ENCODE results near the gene S100A16. TPM values are rescaled to one million over a fixed set of nuclear protein-coding genes. Genes with fewer than 3 reads are reported as not detected.
"Not testable (repeated sequence)": the region's sequence is repeated elsewhere in the genome, so short reads cannot be mapped to it uniquely, and the experiment has no call there.

S100A16 gene, protein sequence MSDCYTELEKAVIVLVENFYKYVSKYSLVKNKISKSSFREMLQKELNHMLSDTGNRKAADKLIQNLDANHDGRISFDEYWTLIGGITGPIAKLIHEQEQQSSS
- not detected for total RNA-seq

DNA sequence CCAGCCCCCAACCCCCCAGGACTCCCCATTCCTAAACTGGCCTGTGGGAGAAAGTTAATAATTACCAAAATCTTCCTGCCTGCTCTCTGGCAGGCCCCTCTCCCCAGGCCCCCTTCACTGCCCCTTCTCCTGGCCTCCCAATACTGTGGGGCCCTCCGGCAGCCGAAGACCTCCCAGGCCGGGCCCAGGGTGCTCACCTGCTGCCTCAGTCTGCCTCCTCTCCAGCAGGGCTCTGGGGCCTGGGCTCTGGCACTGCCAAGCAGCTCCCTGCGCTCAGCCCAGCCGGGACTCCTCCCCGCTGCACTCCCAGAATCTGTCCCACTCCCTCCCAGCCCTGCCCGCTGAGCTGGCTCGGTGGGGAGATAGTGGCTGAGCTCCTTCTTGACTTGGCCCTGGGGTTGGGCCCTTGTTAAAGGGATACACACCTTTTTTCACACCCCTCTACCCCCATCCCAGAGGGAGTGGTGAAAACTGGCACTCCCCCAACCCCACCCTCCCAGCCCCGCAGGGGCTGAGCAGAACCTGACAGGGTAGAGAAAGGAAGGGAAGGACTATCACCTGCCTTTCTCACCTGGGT lies at the start of gene S100A16:
Gene S100A16, minus strand, starts transcription at position 383 of the 577 bp plus-strand sequence. CDS start 4,986 bp downstream, outside the sequence.
- DNase-seq, result no peak

DNA sequence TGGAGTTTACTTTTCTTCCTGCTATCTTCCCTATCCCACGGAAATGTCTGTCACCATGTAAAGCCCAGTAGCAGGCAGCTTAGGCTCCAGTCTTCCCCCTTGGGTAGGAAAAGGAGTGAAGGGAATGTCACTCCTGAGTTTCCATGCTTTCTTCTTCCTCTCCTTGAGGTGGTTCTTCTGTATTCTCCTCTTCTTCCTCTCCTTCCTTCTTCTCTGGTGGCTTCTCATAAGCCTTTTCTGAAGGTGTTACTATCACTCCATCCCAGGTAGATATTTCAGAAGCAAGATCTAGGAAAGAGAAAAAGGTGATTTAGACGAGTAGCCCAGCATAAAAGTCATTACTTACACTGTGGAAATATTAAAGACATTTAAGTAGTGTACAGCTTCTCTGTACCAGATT lies 49.3 kb upstream of the S100A16 start:
- no peak for DNase-seq

GRCh38 chr1:153661111-153661708 lies 48.3 kb upstream of the S100A16 start:
- no peak for DNase-seq

GRCh38 chr1:153659656-153660055 lies 46.7 kb upstream of the S100A16 start:
- no peak for DNase-seq

DNA sequence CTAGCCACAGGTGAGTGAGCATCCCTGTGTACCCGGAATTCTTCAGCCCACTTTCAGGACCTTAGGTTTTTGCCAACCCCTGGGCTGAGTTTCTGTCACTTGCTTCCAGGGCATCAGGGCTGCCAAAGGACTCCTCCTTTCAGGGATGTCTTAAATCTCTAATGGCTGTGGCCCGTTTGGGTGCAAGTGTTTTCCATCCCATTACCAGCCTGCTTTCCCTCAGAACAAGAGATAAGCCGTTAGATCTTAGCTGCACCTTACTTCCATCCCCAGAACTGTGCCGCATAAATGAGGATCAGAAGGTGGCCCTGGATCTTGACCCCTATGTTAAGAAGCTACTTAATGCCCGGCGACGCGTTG lies 46.2 kb upstream of the S100A16 start:
- no peak for DNase-seq

GRCh38 chr1:153658400-153659174 lies 45.6 kb upstream of the S100A16 start, which contains the start of gene SNAPIN:
Gene SNAPIN (plus strand): TSS chr1:153658703. CDS start chr1:153658744, 41 bp downstream.
- peak; percentile 86 for DNase-seq

DNA sequence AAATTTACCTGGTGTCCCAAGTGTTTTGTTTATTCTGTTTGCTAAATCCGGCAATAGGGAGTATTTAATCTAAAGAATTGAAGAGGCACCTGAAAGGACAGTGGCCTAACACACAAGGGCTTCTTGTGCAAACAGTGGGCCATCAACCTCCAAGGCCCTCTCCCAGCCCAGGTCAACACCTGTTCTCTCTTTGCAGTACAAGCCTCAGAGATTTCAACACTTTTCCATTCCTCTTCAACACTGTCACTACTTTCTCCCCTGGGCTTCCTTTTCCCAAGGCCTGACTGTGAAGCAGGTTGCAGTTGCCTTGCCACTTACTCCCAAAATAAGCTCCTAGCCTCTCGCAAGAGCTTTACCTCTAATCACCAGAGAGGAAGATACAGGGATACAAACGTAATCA lies 42.4 kb upstream of the S100A16 start:
- DNase-seq, result no peak

DNA sequence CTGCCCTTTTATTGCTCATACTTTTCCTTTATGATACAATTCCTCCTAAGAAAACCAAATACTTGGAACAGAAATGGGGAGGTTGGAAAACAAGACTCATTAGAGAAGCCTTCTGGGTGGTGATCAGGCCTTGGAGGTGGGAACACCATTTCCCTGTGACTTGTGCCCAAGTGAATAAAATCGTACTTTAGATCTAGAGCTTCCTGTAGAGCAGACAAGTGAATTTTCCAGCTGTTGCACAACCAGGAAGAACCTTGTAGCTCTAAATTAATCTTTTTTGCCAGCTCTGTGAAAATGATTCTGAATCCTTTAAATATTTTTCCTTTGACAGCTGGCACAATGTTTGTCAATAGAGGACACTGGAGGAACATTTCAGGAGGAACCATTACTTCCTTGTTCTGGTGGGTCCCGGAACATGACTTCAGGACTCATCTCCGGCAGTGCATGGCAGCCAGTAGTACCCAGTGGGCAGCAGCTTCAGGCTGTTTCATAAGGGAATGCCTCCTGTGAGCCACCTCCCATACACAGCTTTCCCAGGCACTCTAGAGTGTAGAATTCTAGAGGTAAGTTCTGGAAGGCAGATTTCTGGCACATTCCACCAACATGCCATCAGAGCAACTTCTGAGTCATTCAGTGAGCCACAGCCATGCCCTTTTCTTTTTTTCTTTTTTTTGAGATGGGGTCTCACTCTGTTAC lies 40.0 kb upstream of the S100A16 start:
- no peak for DNase-seq

GRCh38 chr1:153651771-153652170 lies 38.8 kb upstream of the S100A16 start:
- DNase-seq, result no peak

DNA sequence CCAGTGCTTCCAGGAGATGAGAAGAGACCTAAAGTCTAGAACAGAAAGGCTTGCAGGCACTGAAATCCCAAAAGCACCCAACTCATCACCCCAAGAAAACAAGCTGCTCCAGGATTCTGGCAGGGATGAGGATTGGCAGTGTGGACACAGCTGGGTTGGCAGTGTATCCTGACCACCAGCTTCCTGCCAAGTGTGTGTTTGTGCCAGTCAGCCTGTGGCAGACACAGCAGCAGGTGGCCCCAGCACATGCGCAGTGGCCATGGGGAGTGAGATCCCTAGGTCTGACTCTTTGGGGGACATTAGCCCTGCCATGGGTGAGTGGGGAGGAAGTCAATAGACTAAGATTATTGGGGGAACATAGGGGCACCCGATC lies 36.9 kb upstream of the S100A16 start:
- DNase-seq, result no peak

DNA sequence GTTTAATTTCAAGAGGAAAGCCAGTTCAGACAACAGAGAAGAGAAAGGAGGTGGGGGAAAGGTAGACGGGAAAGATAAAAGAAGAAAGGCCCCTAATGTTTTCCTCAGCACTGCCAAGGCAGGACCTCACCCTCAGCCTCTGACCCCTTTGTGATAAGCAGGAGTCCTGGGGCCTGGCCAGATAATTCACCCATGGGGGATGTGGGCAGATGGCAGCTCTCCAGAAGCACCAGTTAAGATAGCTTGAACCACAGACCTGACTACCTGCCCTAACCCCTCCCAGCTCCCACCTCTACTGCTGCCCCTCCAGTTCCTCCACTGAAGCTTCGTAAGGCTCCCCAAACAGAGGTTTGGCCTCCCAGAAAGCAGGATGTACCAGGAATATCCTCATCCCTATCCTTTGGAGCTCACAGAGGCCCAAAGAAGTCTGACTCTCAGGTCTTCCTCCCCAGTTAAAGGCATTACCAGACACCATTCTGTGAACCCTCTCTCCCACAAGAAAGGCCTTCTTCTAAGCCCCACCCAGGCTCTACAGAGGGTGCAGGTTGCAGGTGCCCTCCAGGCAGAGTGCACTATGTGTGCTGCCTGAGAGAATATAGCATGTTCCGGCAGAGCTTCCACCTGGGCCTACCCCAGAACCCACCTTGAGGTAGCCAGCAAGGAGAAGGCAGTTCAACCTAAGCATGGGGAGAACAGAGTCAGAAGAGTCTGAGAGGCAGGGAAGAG lies 36.4 kb upstream of the S100A16 start:
- DNase-seq, result no peak

DNA sequence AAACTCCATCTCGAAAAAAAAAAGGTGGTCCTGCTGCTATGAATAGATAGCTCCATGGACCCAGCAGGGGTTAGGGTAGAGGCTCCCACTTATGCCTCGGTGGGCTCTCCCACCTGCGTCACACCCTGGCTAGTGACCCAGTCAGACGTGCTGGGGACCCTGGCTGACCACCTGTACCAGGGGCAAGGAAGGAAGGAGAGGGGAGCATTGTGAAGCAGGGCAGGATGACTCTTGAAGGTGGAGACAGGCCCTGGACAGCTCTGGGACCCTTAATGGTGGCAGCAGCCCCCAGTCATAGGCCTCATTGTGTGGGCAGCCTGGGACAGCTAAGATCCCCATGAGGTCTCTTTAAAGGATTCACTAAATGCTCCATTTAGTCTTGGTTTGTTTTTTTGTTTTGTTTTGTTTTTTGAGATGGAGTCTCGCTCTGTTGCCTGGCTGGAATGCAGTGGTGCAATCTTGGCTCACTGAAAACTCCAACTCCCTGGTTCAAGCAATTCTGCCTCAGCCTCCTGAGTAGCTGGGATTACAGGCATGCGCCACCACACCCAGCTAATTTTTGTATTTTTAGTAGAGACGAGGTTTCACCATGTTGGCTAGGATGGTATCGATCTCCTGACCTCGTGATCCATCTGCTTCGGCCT lies 35.2 kb upstream of the S100A16 start:
- DNase-seq, result no peak

DNA sequence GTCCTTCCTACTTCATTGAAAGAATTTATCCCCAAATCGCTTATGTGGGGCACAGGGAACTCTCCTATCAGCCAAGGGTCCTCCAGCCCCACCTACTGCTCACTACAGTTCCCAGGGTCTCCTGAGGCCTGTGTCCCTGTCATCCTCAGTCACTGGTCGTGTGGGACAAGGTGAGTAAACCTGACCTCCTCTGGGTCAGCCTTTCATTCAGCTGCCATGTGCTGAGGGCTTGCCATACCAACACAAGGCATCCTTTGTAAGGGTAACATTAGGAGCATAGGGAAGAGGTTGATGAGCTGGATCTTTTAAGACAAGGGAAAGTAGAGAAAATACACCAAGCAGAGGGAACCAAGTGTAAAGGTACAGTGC lies 34.4 kb upstream of the S100A16 start:
- DNase-seq, result no peak

GRCh38 chr1:153646672-153647345 lies 33.9 kb upstream of the S100A16 start:
- no peak for DNase-seq

DNA sequence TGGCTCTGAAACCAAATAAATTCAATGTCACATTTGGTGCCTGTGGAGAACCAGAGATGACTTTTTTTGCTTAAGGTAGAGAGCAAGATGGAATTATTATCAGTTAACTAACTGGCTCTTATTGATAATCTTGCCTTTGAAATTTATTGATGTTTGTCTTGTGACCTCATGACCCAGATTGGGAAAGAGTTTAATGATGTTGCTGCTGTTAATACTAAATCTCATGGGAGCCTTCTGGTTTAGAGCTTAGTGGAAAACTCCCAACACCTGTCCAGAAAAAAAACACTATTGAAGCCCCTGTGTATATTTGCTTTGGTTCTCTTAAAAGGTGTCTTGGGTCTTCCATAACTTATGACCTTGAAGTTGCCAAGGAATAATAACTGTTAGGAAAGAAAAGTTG lies 30.9 kb upstream of the S100A16 start:
- no peak for DNase-seq

- DNase-seq, result no peak
These were observed 30.2 kb upstream of the S100A16 start for GRCh38 chr1:153643100-153643499.

GRCh38 chr1:153642161-153642560 lies 29.2 kb upstream of the S100A16 start:
- DNase-seq, result no peak

- no peak for DNase-seq
These were observed 27.9 kb upstream of the S100A16 start for GRCh38 chr1:153640861-153641260.

DNA sequence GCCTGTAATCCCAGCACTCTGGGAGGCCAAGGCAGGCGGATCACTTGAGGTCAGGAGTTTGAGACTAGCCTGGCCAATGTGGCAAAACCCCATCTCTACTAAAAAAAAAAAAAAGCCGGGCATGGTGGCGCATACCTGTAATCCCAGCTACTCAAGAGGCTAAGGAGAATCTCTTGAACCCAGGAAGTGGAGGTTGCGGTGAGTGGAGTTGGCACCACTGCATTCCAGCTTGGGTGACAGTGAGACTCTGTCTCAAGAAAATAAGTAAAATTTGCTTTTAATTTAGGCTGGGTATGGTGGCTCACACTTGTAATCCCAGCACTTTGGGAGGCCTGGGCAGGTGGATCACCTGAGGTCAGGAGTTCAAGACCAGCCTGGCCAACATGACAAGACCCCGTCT lies 27.3 kb upstream of the S100A16 start:
- DNase-seq, result not testable (repeated sequence)

DNA sequence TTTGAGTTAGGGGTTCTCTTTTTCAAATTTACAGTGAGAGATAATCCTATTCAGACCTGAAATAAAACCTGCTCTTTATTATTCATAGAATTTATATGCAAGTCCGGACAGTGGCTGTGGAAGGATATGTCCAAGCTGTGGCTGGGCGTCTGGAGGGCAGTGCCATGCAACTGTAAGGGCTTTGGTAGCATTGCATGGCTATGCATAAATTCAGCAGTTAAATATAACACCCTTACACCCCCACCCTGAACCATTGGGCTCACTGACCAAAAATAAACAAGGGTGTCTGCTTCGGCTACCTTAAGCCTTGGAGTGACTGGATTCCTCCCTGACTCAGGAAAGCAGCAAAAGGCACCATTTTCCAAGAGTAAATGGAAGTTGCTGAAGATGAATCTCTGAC lies 26.3 kb upstream of the S100A16 start:
- DNase-seq, result no peak

DNA sequence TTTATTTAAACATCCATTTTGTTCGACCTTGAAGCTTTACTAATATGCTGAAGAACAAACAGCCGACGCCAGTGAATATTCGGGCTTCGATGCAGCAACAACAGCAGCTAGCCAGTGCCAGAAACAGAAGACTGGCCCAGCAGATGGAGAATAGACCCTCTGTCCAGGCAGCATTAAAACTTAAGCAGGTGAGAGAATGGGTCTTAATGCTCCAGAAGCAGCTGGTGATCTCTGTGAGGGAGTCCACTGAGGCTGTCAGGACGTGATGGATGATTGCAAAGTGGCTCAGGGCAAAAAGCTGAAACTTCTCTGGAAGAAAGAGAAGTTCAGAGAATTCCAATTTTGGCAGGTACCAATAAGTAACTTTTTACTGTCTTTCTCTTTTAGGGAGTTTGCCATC lies 25.3 kb upstream of the S100A16 start:
- DNase-seq, result no peak

DNA sequence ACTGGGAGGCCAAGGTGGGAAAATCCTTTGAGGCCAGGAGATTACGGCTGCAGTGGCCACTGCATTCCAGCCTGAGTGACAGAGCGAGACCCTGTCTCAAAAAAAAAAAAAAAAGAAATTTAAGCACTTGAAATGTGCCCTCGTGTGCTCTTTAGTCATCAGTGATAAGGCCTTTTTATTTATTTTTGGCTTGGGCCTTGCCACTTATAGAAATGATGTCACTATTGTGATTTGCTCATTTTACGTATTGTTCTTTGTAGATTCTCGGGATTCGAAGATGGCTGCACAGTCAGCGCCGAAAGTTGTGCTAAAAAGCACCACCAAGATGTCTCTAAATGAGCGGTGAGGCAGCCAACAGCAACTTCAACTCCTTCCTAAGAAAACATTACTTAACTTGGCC lies 23.4 kb upstream of the S100A16 start:
- no peak for DNase-seq
